ENCODE data around the gene ENO4.

The ENO4 gene

GRCh38 chr10:116925056-116925455 is 75.8 kb downstream of the ENO4 start:
- TF ChIP-seq CTCF (IDR thresholded peaks at IDR 0.05; ENCODE audit: borderline replicate concordance, control extremely low read depth, extremely low read depth, insufficient read depth, missing control alignments) = no peak
- in situ Hi-C loops (cut with MboI; ENCODE audit: low sequenced_read_pairs, unreplicated experiment) = no loop called here
- no peak for DNase-seq (ENCODE audit: low spot score)

GRCh38 chr10:116926426-116926825 is 77.1 kb downstream of the ENO4 start:
- in situ Hi-C loops (cut with MboI; ENCODE audit: low sequenced_read_pairs, unreplicated experiment) = no loop called here
- DNase-seq (ENCODE audit: low spot score) = no peak
- no peak for TF ChIP-seq CTCF (IDR thresholded peaks at IDR 0.05; ENCODE audit: borderline replicate concordance, control extremely low read depth, extremely low read depth, insufficient read depth, missing control alignments)

- in situ Hi-C loops (cut with MboI; ENCODE audit: low sequenced_read_pairs, unreplicated experiment) = no loop called here
- no peak for TF ChIP-seq CTCF (IDR thresholded peaks at IDR 0.05; ENCODE audit: borderline replicate concordance, control extremely low read depth, extremely low read depth, insufficient read depth, missing control alignments)
- no peak for DNase-seq (ENCODE audit: low spot score)
Observed at GRCh38 chr10:116931806-116932205, 82.5 kb downstream of the ENO4 start.

Measured in GM13976 (cell line).